ENCODE results near the gene MTARC2.

The MTARC2 gene

DNA sequence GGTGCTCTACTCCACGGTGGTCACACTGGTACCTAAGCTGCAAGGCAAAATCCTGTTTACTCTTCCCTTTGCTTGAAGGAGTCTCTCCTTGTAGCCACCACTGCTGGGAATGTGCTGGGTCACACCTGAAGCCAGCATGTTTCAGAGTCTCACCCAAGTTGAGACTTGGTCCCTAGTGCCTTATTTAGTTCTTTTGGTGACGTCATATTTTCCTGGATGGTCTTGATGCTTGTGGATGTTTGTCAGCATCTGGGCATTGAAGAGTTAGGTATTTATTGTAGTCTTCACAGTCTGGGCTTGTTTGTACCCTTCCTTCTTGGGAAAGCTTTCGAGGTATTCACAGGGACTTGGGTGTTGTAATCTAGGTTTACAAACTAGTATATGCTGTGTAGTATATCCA, 5.6 kb upstream of the MTARC2 start:
- Histone ChIP-seq H3K27me3 (ENCODE audit: insufficient read depth, poor library complexity, severe bottlenecking) (no peaks in the 10 kb centered on the region), H3K27ac (replicated peaks) (no peak overlapping the region), H3K4me3 (replicated peaks; ENCODE audit: insufficient read depth, low read length) (no peak overlapping the region)
- DNase-seq (ENCODE audit: low read depth in 1 of 2, low spot score in 1 of 2): no peak
- TF ChIP-seq GABPA (IDR thresholded peaks at IDR 0.05; ENCODE audit: low read depth) (no peak), SPI1 (IDR thresholded peaks at IDR 0.05; ENCODE audit: borderline replicate concordance, low read depth) (no peak), POLR2AphosphoS5 (IDR thresholded peaks at IDR 0.05; ENCODE audit: low read depth) (no peak)
- TF ChIP-seq, protein P1, sequence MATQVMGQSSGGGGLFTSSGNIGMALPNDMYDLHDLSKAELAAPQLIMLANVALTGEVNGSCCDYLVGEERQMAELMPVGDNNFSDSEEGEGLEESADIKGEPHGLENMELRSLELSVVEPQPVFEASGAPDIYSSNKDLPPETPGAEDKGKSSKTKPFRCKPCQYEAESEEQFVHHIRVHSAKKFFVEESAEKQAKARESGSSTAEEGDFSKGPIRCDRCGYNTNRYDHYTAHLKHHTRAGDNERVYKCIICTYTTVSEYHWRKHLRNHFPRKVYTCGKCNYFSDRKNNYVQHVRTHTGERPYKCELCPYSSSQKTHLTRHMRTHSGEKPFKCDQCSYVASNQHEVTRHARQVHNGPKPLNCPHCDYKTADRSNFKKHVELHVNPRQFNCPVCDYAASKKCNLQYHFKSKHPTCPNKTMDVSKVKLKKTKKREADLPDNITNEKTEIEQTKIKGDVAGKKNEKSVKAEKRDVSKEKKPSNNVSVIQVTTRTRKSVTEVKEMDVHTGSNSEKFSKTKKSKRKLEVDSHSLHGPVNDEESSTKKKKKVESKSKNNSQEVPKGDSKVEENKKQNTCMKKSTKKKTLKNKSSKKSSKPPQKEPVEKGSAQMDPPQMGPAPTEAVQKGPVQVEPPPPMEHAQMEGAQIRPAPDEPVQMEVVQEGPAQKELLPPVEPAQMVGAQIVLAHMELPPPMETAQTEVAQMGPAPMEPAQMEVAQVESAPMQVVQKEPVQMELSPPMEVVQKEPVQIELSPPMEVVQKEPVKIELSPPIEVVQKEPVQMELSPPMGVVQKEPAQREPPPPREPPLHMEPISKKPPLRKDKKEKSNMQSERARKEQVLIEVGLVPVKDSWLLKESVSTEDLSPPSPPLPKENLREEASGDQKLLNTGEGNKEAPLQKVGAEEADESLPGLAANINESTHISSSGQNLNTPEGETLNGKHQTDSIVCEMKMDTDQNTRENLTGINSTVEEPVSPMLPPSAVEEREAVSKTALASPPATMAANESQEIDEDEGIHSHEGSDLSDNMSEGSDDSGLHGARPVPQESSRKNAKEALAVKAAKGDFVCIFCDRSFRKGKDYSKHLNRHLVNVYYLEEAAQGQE (IDR thresholded peaks at IDR 0.05; ENCODE audit: insufficient replicate concordance, low read depth): no peak
- TF ChIP-seq, protein P2, sequence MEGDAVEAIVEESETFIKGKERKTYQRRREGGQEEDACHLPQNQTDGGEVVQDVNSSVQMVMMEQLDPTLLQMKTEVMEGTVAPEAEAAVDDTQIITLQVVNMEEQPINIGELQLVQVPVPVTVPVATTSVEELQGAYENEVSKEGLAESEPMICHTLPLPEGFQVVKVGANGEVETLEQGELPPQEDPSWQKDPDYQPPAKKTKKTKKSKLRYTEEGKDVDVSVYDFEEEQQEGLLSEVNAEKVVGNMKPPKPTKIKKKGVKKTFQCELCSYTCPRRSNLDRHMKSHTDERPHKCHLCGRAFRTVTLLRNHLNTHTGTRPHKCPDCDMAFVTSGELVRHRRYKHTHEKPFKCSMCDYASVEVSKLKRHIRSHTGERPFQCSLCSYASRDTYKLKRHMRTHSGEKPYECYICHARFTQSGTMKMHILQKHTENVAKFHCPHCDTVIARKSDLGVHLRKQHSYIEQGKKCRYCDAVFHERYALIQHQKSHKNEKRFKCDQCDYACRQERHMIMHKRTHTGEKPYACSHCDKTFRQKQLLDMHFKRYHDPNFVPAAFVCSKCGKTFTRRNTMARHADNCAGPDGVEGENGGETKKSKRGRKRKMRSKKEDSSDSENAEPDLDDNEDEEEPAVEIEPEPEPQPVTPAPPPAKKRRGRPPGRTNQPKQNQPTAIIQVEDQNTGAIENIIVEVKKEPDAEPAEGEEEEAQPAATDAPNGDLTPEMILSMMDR (IDR thresholded peaks at IDR 0.05; ENCODE audit: insufficient read depth, low read length): no peak

DNA sequence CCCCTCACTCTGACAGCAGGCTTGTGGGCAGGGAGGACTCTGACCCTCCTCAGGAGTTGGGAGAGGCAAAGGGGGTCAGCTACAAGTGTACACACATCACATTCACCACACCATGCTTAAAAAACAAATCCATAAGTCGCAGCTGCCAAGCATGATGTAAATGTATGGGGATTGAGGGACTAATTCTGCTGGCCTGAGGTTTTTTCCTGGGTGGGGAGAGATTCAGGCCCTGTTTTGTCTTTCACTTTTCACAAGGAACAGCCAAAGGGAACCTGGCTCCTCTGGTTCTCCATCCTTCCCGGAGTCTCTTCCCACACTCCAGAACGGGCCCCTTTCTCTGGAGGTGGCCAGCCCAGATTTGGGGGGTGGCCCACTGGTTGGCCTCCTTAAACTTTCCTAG, 1.3 kb upstream of the MTARC2 start:
- no peak for DNase-seq (ENCODE audit: low read depth in 1 of 2, low spot score in 1 of 2)
- H3K27ac ChIP-seq (replicated peaks): no peak overlapping the region
- no peak for TF ChIP-seq SPI1 (IDR thresholded peaks at IDR 0.05; ENCODE audit: borderline replicate concordance, low read depth)
- TF ChIP-seq, protein P1 (IDR thresholded peaks at IDR 0.05; ENCODE audit: insufficient replicate concordance, low read depth): no peak
- TF ChIP-seq POLR2AphosphoS5 (IDR thresholded peaks at IDR 0.05; ENCODE audit: low read depth): no peak
- no peak for TF ChIP-seq GABPA (IDR thresholded peaks at IDR 0.05; ENCODE audit: low read depth)
- TF ChIP-seq, protein P2 (IDR thresholded peaks at IDR 0.05; ENCODE audit: insufficient read depth, low read length): no peak
- H3K4me3 ChIP-seq (replicated peaks; ENCODE audit: insufficient read depth, low read length): no peak overlapping the region
- H3K27me3 ChIP-seq (ENCODE audit: insufficient read depth, poor library complexity, severe bottlenecking): no peaks in the 10 kb centered on the region

DNA sequence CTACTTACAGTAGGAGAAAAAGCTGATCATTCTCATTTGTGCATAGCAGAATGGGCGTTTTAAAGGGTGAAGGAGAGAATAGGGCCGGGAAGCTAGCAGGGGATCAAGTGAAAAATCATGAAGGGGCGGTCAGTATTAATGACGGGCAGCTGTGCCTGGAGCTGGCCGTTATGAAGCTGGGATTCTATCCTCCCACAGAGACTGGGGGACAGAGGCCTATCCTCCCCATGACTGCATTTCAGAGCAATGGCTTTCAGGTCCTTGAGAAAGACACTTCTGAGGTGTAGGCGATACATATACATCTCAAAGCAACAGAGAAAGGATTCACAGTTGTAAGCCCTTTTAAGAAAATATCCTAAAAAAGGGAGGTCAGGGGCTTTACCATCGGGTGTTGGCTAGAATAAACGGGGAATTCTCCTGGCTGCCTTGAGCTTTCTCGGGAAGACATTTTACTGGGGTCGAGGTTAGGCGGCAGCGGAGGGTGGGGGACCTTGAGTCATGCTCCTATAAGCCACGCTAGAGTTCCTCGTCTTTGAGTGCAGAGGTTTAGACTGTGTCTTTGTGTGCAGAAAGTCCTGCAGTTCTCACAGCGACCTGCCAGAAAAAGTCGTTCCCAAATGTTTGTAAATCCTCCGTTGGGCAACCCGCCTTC, 559 bp upstream of the MTARC2 start:
- TF ChIP-seq, protein P1 (IDR thresholded peaks at IDR 0.05; ENCODE audit: insufficient replicate concordance, low read depth): no peak
- no peak for TF ChIP-seq SPI1 (IDR thresholded peaks at IDR 0.05; ENCODE audit: borderline replicate concordance, low read depth)
- no peak for TF ChIP-seq GABPA (IDR thresholded peaks at IDR 0.05; ENCODE audit: low read depth)
- TF ChIP-seq, protein P2 (IDR thresholded peaks at IDR 0.05; ENCODE audit: insufficient read depth, low read length): no peak
- TF ChIP-seq POLR2AphosphoS5 (IDR thresholded peaks at IDR 0.05; ENCODE audit: low read depth): no peak
- Histone ChIP-seq H3K4me3 (replicated peaks; ENCODE audit: insufficient read depth, low read length) (peak overlapping the region; percentile 29; the same call in 1 of the 2 replicates), H3K27me3 (ENCODE audit: insufficient read depth, poor library complexity, severe bottlenecking) (no peaks in the 10 kb centered on the region), H3K27ac (replicated peaks) (peak overlapping the region; percentile 72)
- no peak for DNase-seq (ENCODE audit: low read depth in 1 of 2, low spot score in 1 of 2)

Data from HL-60 (cell line).